Gastroesophageal sphincter (tissue), 3 donors: ENCODE results near the gene GJA4.

Experiments
- POLR2AphosphoS5 ChIP-seq: sonication (generic); formaldehyde crosslinking; IDR thresholded peaks from one replicate; pipeline ENCODE4 v1.6.1; 2017; ENCODE audit warnings: antibody characterized with exemption
- TF ChIP-seq, protein P1 (sequence below), 4 experiments: fragments of 200-600 bp in 2 of 4; fragments of 450-650 bp in 2 of 4; sonication (generic) in 1 of 4; IDR thresholded peaks; one replicate each; pipeline ENCODE4 v1.5.1; 2017 to 2019; ENCODE audit warnings: antibody characterized with exemption in 4 of 4, mild to moderate bottlenecking in 2 of 4, moderate library complexity in 2 of 4

GRCh38 chr1:34763142-34763781 lies 29.5 kb upstream of the GJA4 start:
- TF ChIP-seq, protein P1, sequence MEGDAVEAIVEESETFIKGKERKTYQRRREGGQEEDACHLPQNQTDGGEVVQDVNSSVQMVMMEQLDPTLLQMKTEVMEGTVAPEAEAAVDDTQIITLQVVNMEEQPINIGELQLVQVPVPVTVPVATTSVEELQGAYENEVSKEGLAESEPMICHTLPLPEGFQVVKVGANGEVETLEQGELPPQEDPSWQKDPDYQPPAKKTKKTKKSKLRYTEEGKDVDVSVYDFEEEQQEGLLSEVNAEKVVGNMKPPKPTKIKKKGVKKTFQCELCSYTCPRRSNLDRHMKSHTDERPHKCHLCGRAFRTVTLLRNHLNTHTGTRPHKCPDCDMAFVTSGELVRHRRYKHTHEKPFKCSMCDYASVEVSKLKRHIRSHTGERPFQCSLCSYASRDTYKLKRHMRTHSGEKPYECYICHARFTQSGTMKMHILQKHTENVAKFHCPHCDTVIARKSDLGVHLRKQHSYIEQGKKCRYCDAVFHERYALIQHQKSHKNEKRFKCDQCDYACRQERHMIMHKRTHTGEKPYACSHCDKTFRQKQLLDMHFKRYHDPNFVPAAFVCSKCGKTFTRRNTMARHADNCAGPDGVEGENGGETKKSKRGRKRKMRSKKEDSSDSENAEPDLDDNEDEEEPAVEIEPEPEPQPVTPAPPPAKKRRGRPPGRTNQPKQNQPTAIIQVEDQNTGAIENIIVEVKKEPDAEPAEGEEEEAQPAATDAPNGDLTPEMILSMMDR (IDR thresholded peaks at IDR 0.05): no peak
- no peak for TF ChIP-seq POLR2AphosphoS5
